Heart right ventricle (tissue), 16 donors: ENCODE results near the gene SHMT1. TPM values are rescaled to one million over a fixed set of nuclear protein-coding genes. Genes with fewer than 3 reads are reported as not detected.
"Not testable (repeated sequence)": the region's sequence is repeated elsewhere in the genome, so short reads cannot be mapped to it uniquely, and the experiment has no call there.

Source experiments
- ATAC-seq, 8 donors: fragments of 200-7000 bp; cut with Tn5 transposase; one replicate each; pipeline ENCODE4 v1.9.1; 2020; ENCODE audit warnings: mild to moderate bottlenecking in 8 of 8, moderate library complexity in 8 of 8, moderate number of reproducible peaks in 1 of 8
- DNase-seq, 2 donors: peaks; one replicate each; pipeline ENCODE4 v3.0.0-alpha.2; 2020
- H3K27ac ChIP-seq, 10 donors: fragments of 200-600 bp; sonication (generic) in 2 of 10; one replicate each; pipeline versions ENCODE4 v1.5.0 to v1.8.0; 2020 to 2022; ENCODE audit warnings: mild to moderate bottlenecking in 3 of 10
- H3K27me3 ChIP-seq, 7 donors: fragments of 200-600 bp; one replicate each; pipeline ENCODE4 v1.8.0; 2021 to 2022; ENCODE audit warnings: mild to moderate bottlenecking in 2 of 7
- H3K36me3 ChIP-seq, 9 donors: fragments of 200-600 bp; sonication (generic) in 1 of 9; one replicate each; pipeline versions ENCODE4 v1.5.0 to v1.8.0; 2020 to 2022; ENCODE audit warnings: mild to moderate bottlenecking in 2 of 9
- H3K4me1 ChIP-seq, 9 donors: fragments of 200-600 bp; sonication (generic) in 1 of 9; one replicate each; pipeline versions ENCODE4 v1.5.0 to v1.8.0; 2020 to 2022; ENCODE audit warnings: mild to moderate bottlenecking in 4 of 9
- H3K4me3 ChIP-seq, 10 donors: fragments of 200-600 bp; sonication (generic) in 2 of 10; one replicate each; pipeline versions ENCODE4 v1.5.0 to v1.8.0; 2020 to 2022; ENCODE audit warnings: mild to moderate bottlenecking in 7 of 10, moderate library complexity in 2 of 10
- H3K9me3 ChIP-seq, 11 donors: fragments of 200-600 bp in 10 of 11; sonication (generic) in 2 of 11; one replicate each; pipeline versions ENCODE4 v1.5.0 to v1.8.0; 2013 to 2022; ENCODE audit warnings: mild to moderate bottlenecking in 2 of 11, control low read depth in 1 of 11, moderate library complexity in 1 of 11
- WGBS, 2 donors: extraction: QIAGEN DNeasy Blood & Tissue Kit; methylation state at CpG; one replicate each; pipeline ENCODE4 v1.1.7; 2013; ENCODE audit warnings: inconsistent platforms in 1 of 2; 5-methylcytosine and 5-hydroxymethylcytosine counted together
- intact Hi-C, 10 donors: fragments of 100-400 bp; cut with DNase I; formaldehyde crosslinking; loops; one replicate each; pipeline versions ENCODE4 v1.11.1 to v1.14.2; 2022
- polyA plus RNA-seq, 2 donors: library from polyadenylated mRNA; stranded (reverse); fragments of 200-250 nt; gene quantifications; one replicate each; pipeline ENCODE4 v1.2.3, GENCODE V29; 2013
- total RNA-seq, 10 donors: library from RNA; stranded (reverse); fragmentation: NEBNext Ultra II Directional in 3 of 10; extraction: Animal tissue kit (Norgen Biotek cat#: 25700) in 3 of 10; gene quantifications; one replicate each; pipeline versions ENCODE4 v1.2.1 to v1.2.4, GENCODE V29; 2021 to 2023
- TF ChIP-seq, protein P1 (sequence below), 9 donors: fragments of 200-600 bp; sonication (generic) in 2 of 9; IDR thresholded peaks; one replicate each; pipeline versions ENCODE4 v1.5.0 to v1.8.0; 2021 to 2022; ENCODE audit warnings: antibody characterized with exemption in 9 of 9, mild to moderate bottlenecking in 5 of 9, moderate library complexity in 1 of 9
- donor health status: Arrhythmogenic right ventricular cardiomyopathy.
- donor health status: ischemic (EF 13 %, LVEDD 7.1; RV severe dilation, severe dysfunction).
- donor health status: healthy with polysubstance abuse.
- donor health status: DM: no; HTN: yes; CAD: no.
- donor health status: DM: no; HTN: no; CAD: no.
- donor health status: ischemic (EF 25% LVEDD 6.9; RV normal size, moderate dysfunction).
- donor health status: ischemic (EF 25% LVEDD 5.7; RV mildly dilated, moderate dysfunction).
- donor health status: healthy.
- donor health status: DM: yes; HTN: yes; CAD: no.
- donor health status: Ischemic cardiomyopathy.
- donor health status: ischemic (EF 35%, LVEDD 5.7; RV mildly dilated, moderate dysfunction).
- donor health status: nonischemic (EF 11% LVEDD 7.7; RV severe dilation, severe dysfunction).
- donor health status: DM: yes; HTN: yes; CAD: no.
- donor health status: PGD.
- donor health status: ischemic (EF 29% LVEDD 5.4; RV normal size, mild dysfunction).
- donor health status: nonischemic (EF 23%, LVEDD 6.1; RV moderate dilation, normal function).

SHMT1 gene
- total and polyA plus RNA-seq, 12 donors, result 2.7 to 11.6 (median 5.9) TPM

DNA sequence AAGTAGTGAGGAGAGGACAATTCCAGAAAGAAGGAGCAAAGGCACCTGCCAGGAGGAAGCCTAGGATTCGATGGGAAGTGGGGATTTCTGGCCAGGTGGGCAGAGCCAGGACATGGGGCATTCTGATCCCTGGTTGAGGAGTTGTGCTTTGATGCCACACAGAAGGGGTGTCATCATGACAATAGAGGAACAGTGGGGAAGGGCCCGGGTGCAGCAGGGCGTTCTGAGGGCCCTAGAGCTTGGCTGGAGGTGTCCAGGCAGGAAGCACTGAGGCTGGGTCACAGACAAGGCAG lies 18.5 kb upstream of the SHMT1 start:
- Histone ChIP-seq H3K4me3 (no peak overlapping the region), H3K27me3 (peaks cover 0 to 48% (median 43%) of the 10 kb centered on the region in 7 donors), H3K36me3 (no peaks in the 10 kb centered on the region), H3K9me3 (no peaks in the 10 kb centered on the region), H3K27ac (no peak overlapping the region), H3K4me1 (peaks cover 0 to 4% (median 0%) of the 10 kb centered on the region in 9 donors)
- DNase-seq (no peak), ATAC-seq (no peak)
- WGBS, 2 donors, result 71 to 74% methylated on average over 3 of the region's 3 CpGs
- intact Hi-C loops, result loop anchor here in 1 of 10 donors (10.0 kb wide), 1 partner anchor 57 kb away; no protein-coding TSS in a partner anchor
- TF ChIP-seq, protein P1, sequence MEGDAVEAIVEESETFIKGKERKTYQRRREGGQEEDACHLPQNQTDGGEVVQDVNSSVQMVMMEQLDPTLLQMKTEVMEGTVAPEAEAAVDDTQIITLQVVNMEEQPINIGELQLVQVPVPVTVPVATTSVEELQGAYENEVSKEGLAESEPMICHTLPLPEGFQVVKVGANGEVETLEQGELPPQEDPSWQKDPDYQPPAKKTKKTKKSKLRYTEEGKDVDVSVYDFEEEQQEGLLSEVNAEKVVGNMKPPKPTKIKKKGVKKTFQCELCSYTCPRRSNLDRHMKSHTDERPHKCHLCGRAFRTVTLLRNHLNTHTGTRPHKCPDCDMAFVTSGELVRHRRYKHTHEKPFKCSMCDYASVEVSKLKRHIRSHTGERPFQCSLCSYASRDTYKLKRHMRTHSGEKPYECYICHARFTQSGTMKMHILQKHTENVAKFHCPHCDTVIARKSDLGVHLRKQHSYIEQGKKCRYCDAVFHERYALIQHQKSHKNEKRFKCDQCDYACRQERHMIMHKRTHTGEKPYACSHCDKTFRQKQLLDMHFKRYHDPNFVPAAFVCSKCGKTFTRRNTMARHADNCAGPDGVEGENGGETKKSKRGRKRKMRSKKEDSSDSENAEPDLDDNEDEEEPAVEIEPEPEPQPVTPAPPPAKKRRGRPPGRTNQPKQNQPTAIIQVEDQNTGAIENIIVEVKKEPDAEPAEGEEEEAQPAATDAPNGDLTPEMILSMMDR (IDR thresholded peaks at IDR 0.05), result no peak

DNA sequence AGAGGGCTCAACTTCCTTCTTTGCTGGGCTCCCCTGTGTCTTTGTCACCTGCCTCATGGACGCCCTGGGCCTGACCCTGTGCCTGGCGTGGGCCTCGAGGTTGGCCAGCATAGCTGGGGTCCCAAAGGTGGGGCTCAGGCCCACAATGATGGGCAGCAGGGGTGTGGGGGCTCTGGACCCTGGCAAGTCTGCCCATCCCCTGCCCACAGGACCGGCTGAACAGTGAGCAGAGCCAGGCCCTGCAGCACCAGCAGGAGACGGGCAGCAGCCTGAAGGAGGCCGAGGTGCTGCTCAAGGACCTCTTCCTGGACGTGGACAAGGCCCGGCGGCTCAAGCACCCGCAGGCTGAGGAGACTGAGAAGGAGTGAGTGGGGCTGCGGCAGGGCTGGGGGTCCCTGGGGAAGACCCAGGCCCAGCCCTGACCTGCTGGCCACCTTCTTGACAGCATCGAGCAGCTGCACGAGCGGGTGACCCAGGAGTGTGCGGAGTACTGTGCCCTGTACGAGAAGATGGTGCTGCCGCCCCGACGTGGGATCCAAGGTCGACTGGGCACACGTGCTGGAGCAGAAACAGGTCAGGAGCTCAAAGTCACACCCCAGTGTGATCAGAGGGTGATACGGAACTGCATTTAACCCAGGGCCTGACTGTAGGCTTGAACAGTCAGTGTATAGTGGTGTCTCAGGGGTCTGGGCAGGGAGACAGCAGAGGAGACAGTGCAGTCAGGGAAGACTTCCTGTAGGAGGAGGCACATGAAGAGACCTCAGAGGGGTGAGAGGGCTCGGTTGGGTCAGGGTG lies 18.0 kb upstream of the SHMT1 start:
- H3K4me1 ChIP-seq, result peaks cover 0 to 4% (median 0%) of the 10 kb centered on the region in 9 donors
- TF ChIP-seq, protein P1 (IDR thresholded peaks at IDR 0.05), result no peak
- H3K27me3 ChIP-seq, result peaks cover 0 to 48% (median 43%) of the 10 kb centered on the region in 7 donors
- intact Hi-C loops, result loop anchor here in 1 of 10 donors (10.0 kb wide), 1 partner anchor 57 kb away; no protein-coding TSS in a partner anchor
- 81% methylated on average over 23 of the region's 23 CpGs for WGBS, 2 donors
- no peak for ATAC-seq
- no peaks in the 10 kb centered on the region for H3K36me3 ChIP-seq
- no peak for DNase-seq
- no peaks in the 10 kb centered on the region for H3K9me3 ChIP-seq
- H3K27ac ChIP-seq, result no peak overlapping the region
- no peak overlapping the region for H3K4me3 ChIP-seq

DNA sequence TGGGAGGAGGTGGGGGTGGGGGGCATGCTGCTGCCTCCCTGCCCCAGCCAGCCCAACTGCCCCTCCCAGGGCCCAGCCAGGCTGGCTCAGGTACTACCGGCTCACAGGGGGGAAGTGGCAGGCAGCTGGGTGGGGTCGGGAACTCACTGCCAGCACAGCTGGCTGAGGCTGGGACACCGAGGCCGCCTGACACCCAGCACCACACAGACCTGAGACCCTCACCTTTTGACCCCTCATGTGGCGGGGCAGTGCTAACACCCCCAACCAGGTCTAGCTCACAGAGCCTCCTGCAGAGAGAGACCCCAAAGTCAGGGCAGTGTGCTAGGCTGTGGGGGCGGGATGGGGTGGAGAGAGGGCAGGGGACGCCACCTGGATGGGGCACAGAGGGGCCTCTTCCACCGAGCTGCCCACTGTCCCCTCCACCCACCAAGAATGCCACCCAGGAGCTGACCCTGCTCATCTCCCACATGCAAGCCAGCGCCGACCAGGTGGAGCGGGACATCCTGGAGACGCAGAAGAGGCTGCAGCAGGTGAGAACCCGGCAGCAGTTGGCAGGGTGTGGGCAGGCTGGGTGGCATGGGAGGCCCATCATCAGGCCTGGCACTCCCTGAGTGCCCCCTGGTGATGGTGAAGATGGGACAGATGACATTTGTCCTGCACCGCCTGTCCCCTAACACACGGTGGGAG lies 17.3 kb upstream of the SHMT1 start:
- WGBS, 2 donors, result 70 to 75% methylated on average over 15 of the region's 15 CpGs
- Histone ChIP-seq H3K27me3 (peaks cover 0 to 48% (median 43%) of the 10 kb centered on the region in 7 donors), H3K27ac (no peak overlapping the region), H3K4me1 (peaks cover 0 to 4% (median 0%) of the 10 kb centered on the region in 9 donors), H3K4me3 (no peak overlapping the region), H3K9me3 (peaks cover 0 to 1% (median 0%) of the 10 kb centered on the region in 11 donors), H3K36me3 (no peaks in the 10 kb centered on the region)
- no peak for DNase-seq
- intact Hi-C loops, result loop anchor here in 1 of 10 donors (10.0 kb wide), 1 partner anchor 56 kb away; no protein-coding TSS in a partner anchor
- ATAC-seq, result no peak
- TF ChIP-seq, protein P1 (IDR thresholded peaks at IDR 0.05), result no peak

DNA sequence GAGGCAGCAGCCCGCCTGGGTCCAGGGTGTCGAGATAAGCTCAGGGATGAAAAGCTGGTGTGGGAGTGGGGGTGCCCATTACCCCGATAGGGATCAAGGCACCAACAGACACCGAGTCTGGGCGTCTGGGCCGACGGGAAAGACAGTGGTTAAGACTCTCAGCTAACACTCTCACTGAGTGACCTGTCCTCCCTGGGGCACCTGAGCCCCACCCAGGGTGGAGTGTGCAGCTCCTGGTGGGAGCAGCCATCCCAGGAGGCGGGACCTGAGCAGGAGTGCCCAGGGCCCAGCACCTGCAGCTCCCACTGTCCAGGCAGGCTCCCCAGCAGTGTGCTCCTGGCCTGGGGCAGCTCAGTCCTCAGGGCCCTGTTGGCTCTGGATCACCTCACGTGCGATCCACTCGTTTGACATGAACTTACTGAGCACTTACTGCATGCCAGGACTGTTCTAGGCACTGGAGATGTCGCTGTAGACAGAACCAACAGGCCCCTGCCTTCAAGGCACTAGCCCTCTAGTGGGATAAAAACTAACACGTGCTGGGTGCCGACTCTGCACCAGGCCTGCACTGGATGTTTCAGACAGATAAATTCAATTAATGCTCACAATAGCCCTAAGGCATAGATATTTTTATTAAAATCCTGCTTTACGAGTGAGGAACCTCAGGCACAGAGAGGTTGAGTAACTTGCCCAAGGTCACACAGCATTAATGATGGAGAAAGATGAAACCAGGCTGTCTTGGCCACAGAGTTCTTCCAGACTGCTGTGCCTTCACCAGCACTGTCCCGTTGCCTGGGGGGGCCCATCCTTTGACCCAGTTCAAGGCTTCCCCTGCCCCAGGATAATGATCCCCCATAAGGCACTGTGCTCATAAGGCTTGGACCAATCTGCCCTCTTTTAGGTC lies 16.1 kb upstream of the SHMT1 start:
- ATAC-seq (no peak), DNase-seq (no peak)
- no peaks in the 10 kb centered on the region for H3K36me3 ChIP-seq
- H3K4me3 ChIP-seq, result no peak overlapping the region
- no peak overlapping the region for H3K27ac ChIP-seq
- intact Hi-C loops, result loop anchor here in 1 of 10 donors (10.0 kb wide), 1 partner anchor 55 kb away; no protein-coding TSS in a partner anchor
- peaks cover 0 to 48% (median 43%) of the 10 kb centered on the region in 7 donors for H3K27me3 ChIP-seq
- TF ChIP-seq, protein P1 (IDR thresholded peaks at IDR 0.05), result no peak
- H3K4me1 ChIP-seq, result peaks cover 0 to 4% (median 0%) of the 10 kb centered on the region in 9 donors
- peaks cover 0 to 13% (median 0%) of the 10 kb centered on the region in 11 donors for H3K9me3 ChIP-seq
- 77 to 79% methylated on average over 16 of the region's 16 CpGs for WGBS, 2 donors

DNA sequence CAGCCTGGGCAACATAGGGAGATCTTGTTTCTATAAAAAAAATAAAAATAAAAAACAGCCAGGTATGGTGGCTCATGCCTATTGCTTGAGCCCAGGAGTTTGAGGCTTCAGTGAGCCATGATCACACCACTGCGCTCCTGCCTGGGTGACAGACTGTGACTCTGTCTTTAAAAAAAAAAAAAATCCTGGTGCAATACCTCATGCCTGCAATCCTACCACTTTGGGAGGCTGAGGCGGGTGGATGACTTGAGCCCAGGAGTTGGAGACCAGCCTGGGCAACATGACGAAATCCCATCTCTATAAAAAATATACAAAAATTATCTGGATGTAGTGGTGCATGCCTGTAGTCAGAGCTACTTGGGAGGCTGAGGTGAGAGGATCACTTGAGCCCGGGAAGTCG lies 15.3 kb upstream of the SHMT1 start:
- WGBS, 2 donors, result 86 to 92% methylated on average over 5 of the region's 5 CpGs
- not testable (repeated sequence) for ATAC-seq, H3K36me3 ChIP-seq

More for the DNA sequence above, 15.3 kb upstream of the SHMT1 start:
- Histone ChIP-seq H3K27me3 (peaks cover 0 to 42% (median 37%) of the 10 kb centered on the region in 7 donors), H3K9me3 (peaks cover 0 to 13% (median 0%) of the 10 kb centered on the region in 11 donors)
- intact Hi-C loops, H3K4me1 ChIP-seq, H3K4me3 ChIP-seq, H3K27ac ChIP-seq, DNase-seq: not testable (repeated sequence)
